ENCODE results near the gene WTAP. TPM values are rescaled to one million over a fixed set of nuclear protein-coding genes. Genes with fewer than 3 reads are reported as not detected.

Gene WTAP
- total and polyA plus RNA-seq, 2 of the 8 experiments (the other 6 are each of a cell fraction or from before 2014, with no cell fraction given) = 32.6 to 120 TPM

DNA sequence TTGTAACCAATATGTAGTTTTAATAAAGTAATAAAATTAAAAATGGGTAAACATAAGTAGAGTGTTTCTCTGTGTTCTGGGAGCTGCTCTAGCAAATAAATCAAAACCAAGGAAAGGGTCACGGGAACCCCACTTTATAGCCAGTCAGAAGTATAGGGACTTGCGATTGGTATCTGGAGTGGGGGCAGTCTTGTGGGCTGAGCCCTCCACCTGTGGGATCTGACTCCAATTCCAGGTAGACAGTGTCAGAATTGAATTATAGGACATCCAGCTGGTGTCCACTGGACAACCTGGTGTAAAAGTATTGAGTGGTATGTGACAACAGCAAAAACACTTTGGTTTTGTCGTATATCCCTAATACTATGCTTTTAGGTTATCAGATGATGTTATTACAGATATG is 48.7 kb upstream of the WTAP start:
- Histone ChIP-seq H2BK12ac (ENCODE audit: low read depth, low read length) (no peak overlapping the region), H2AK5ac (ENCODE audit: low read depth, low read length) (no peak overlapping the region), H3K79me1 (ENCODE audit: low read depth, low read length) (no peaks in the 10 kb centered on the region), H3K36me3 (ENCODE audit: control insufficient read depth in 2 of 4, insufficient read depth in 4 of 4, low read length in 3 of 4) (peaks cover 0 to 29% (median 5%) of the 10 kb centered on the region in 4 experiments; a peak in 4 of 8 replicates), H3K4me1 (replicated peaks in 1 of 4; ENCODE audit: control insufficient read depth in 3 of 4, insufficient read depth in 4 of 4, low read length in 3 of 4) (no peaks in the 10 kb centered on the region), H4K20me1 (replicated peaks in 1 of 2; ENCODE audit: control insufficient read depth in 1 of 2, insufficient read depth in 2 of 2, low read length in 2 of 2) (no peaks in the 10 kb centered on the region), H3K56ac (replicated peaks; ENCODE audit: insufficient read length, low read depth, low read length) (no peak overlapping the region), H3K4ac (replicated peaks; ENCODE audit: insufficient read length, low read depth, low read length) (no peak overlapping the region), H2BK20ac (ENCODE audit: low read length) (no peak overlapping the region), H3K79me2 (ENCODE audit: control insufficient read depth in 1 of 2, insufficient read depth in 2 of 2, low read length in 2 of 2) (no peaks in the 10 kb centered on the region), H3K23me2 (ENCODE audit: low read depth, low read length) (no peaks in the 10 kb centered on the region), H2BK15ac (ENCODE audit: low read length) (no peak overlapping the region), H3K9ac (replicated peaks in 1 of 4; ENCODE audit: extremely low read depth in 1 of 4, low read depth in 3 of 4, low read length in 3 of 4) (no peak overlapping the region), H3K23ac (ENCODE audit: insufficient read length) (no peak overlapping the region), H3K4me2 (ENCODE audit: insufficient read depth in 1 of 2, low read depth in 2 of 2, low read length in 2 of 2) (no peak overlapping the region), H2BK5ac (ENCODE audit: low read depth, low read length) (no peak overlapping the region), H3K18ac (ENCODE audit: extremely low read depth, low read length) (no peak overlapping the region), H3K27ac (ENCODE audit: low read depth, low read length) (no peak overlapping the region), H4K8ac (ENCODE audit: extremely low read depth, insufficient read depth, low read length) (no peak overlapping the region), H3K9me3 (ENCODE audit: insufficient read depth in 2 of 2, low read depth in 1 of 2, low read length in 1 of 2) (no peaks in the 10 kb centered on the region), H3K14ac (ENCODE audit: insufficient read length) (no peak overlapping the region), H4K5ac (ENCODE audit: insufficient read length, low read depth, low read length) (no peak overlapping the region), H2BK120ac (replicated peaks; ENCODE audit: low read depth, low read length) (no peak overlapping the region), H3K4me3 (ENCODE audit: extremely low read depth in 1 of 4, insufficient read depth in 2 of 4, low read depth in 3 of 4, low read length in 4 of 4) (no peak overlapping the region), H3K27me3 (replicated peaks in 1 of 4; ENCODE audit: control insufficient read depth in 3 of 4, extremely low read depth in 1 of 4, insufficient read depth in 3 of 4, low read length in 3 of 4) (no peaks in the 10 kb centered on the region), H4K91ac (replicated peaks; ENCODE audit: insufficient read length, low read length) (no peak overlapping the region), H2AFZ (ENCODE audit: low read length) (no peak overlapping the region)
- CTCF ChIA-PET (ENCODE audit: partially characterized antibody) = interaction anchor here (1.9 kb wide), 1 partner anchor 13 kb away, joined by 7 read pairs; no protein-coding TSS in a partner anchor
- FAIRE-seq (no peak), DNase-seq (ENCODE audit: low read depth in 1 of 2, low spot score in 2 of 2) (no peak)
- POLR2A ChIA-PET (ENCODE audit: partially characterized antibody) = interaction anchor here (1.4 kb wide), 1 partner anchor 15 kb away, joined by 3 read pairs; the partner anchor contains the start of gene SOD2
- 91% methylated on average over 3 of the region's 3 CpGs; no CpG with 5 or more reads in 1 of the 2 experiments for WGBS, 2 experiments (ENCODE audit: extremely low coverage in 1 of 2, insufficient coverage in 1 of 2, insufficient read length in 1 of 2, insufficient replicate concordance in 2 of 2, low coverage in 1 of 2, low lambda C conversion rate in 2 of 2, missing lambda C conversion rate in 1 of 2)
- TF ChIP-seq RBBP5 (IDR thresholded peaks at IDR 0.05; ENCODE audit: borderline replicate concordance, low read depth, low read length) (no peak), GTF2F1 (IDR thresholded peaks at IDR 0.05; ENCODE audit: borderline replicate concordance, low read depth, low read length) (no peak), EP300 (IDR thresholded peaks at IDR 0.05; ENCODE audit: borderline replicate concordance in 1 of 2, low read depth in 2 of 2, low read length in 2 of 2) (no peak)
